TTC549 (cell line): Measurements from ENCODE around the gene CLCN7.

Source experiments
- FAIRE-seq: peaks from 2 replicates; lab custom pipeline; 2012; peaks lifted over from hg19 to GRCh38; lab: Jason Lieb, UNC

CLCN7 gene

GRCh38 chr16:1502092-1503004 is 27.5 kb upstream of the CLCN7 start:
- FAIRE-seq: no peak

- no peak for FAIRE-seq
Measured at GRCh38 chr16:1501630-1502029, 26.8 kb upstream of the CLCN7 start.

GRCh38 chr16:1500465-1501150 is 25.8 kb upstream of the CLCN7 start:
- FAIRE-seq: no peak

- FAIRE-seq: no peak
Measured at GRCh38 chr16:1499756-1500464, 25.1 kb upstream of the CLCN7 start.

- FAIRE-seq: no peak
Measured at GRCh38 chr16:1498899-1499676, 24.3 kb upstream of the CLCN7 start.

- no peak for FAIRE-seq
Measured at GRCh38 chr16:1497014-1497598, 22.3 kb upstream of the CLCN7 start.

- no peak for FAIRE-seq
Measured at GRCh38 chr16:1496464-1496863, 21.6 kb upstream of the CLCN7 start.

- FAIRE-seq: no peak
Measured at GRCh38 chr16:1495889-1496262, 21.0 kb upstream of the CLCN7 start.

- no peak for FAIRE-seq
Measured at GRCh38 chr16:1495211-1495888, 20.5 kb upstream of the CLCN7 start.

GRCh38 chr16:1494711-1495110 is 19.9 kb upstream of the CLCN7 start:
- FAIRE-seq: no peak

GRCh38 chr16:1494129-1494640 is 19.4 kb upstream of the CLCN7 start:
- no peak for FAIRE-seq

GRCh38 chr16:1493746-1494094 is 18.9 kb upstream of the CLCN7 start:
- no peak for FAIRE-seq

GRCh38 chr16:1492923-1493745 is 18.3 kb upstream of the CLCN7 start, which contains the start of gene TELO2:
Gene TELO2, plus strand, starts transcription at chr16:1493360. Its CDS starts 922 bp downstream, at chr16:1494282.
- FAIRE-seq: no peak

- FAIRE-seq: no peak
Measured at GRCh38 chr16:1492082-1492922, 17.5 kb upstream of the CLCN7 start.

- no peak for FAIRE-seq
Measured at GRCh38 chr16:1491327-1491726, 16.5 kb upstream of the CLCN7 start.

- no peak for FAIRE-seq
Measured at GRCh38 chr16:1489077-1489476, 14.2 kb upstream of the CLCN7 start.

- FAIRE-seq: no peak
Measured at GRCh38 chr16:1488619-1489018, 13.8 kb upstream of the CLCN7 start, which contains the start of gene PTX4. Gene PTX4, minus strand, starts transcription at chr16:1488944. Its CDS starts 35 bp downstream, at chr16:1488909.

- FAIRE-seq: no peak
Measured at GRCh38 chr16:1488054-1488601, 13.3 kb upstream of the CLCN7 start.
